ENCODE results near the gene PLPPR1.

- TF ChIP-seq CTCF (IDR thresholded peaks at IDR 0.05; ENCODE audit: low read length) (no peak), EZH2 (IDR thresholded peaks at IDR 0.05; ENCODE audit: borderline replicate concordance, low read length) (no peak)
Measured at GRCh38 chr9:101209670-101210069, 181.1 kb downstream of the PLPPR1 start.

Data from OCI-LY1 (cell line).